22Rv1 (cell line): Measurements from ENCODE around the gene DCN.

Source experiments
- CTCF ChIP-seq: fragments of 450-650 bp; IDR thresholded peaks from 2 replicates; pipeline ENCODE4 v1.5.1; 2017; ENCODE audit warnings: mild to moderate bottlenecking
- ZFX ChIP-seq: fragments of 450-650 bp; IDR thresholded peaks from 2 replicates; pipeline ENCODE4 v1.6.1; 2017; ENCODE audit warnings: antibody characterized with exemption, borderline replicate concordance

- TF ChIP-seq CTCF: no peak
- no peak for TF ChIP-seq ZFX
Measured at GRCh38 chr12:91178781-91179180, 3.8 kb downstream of the DCN start.
